Measurements from ENCODE around the gene IGFBPL1. TPM values are rescaled to one million over a fixed set of nuclear protein-coding genes. Genes with fewer than 3 reads are reported as not detected.

The IGFBPL1 gene
- total and polyA plus RNA-seq, 2 of the 8 experiments (the other 6 are each of a cell fraction or from before 2014, with no cell fraction given) = 31.3 to 33.8 TPM

DNA sequence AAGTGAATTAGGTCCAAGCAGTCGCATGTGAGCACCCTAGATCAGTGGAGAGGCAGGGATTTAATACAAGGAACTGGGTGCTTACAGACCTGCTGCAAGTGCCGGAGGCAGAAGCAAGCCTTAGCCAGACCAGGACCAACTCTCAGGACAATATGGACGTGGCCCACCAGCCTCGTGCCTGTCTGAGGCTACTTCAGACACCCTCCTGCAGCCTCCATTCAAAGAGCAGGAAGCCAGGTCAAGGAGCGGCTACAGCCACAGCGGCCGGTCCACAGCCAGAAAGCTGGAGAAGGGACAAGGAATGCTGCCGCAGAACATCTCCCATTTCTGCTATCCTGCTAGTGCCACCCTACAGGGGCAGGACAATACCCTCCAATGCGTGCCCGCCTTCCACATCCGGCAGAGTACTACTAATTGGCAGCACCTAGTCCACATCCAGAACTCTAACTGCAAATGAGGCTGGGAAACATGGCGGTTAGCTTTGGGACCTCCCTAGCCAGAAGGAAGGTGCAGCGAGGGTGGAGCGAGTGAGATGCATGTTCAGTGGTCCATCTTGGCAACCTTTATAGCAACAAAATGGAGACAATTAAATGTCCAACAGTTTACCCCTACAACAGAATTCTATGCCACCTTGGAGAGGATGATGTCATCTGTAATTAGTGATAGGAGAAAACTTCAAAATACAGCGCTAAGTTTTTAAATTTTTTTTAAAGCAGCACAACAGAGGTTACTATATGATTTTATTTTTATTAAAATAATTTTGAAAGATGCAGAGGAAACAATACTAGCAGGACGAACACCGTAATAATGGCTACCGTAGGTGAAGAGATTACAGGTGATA lies 32.8 kb downstream of the IGFBPL1 start (continued):
- TF ChIP-seq CHD2 (IDR thresholded peaks at IDR 0.05; ENCODE audit: low read length) (no peak), ASH2L (IDR thresholded peaks at IDR 0.05; ENCODE audit: low read length) (no peak), CREB1 (IDR thresholded peaks at IDR 0.05) (no peak), SP1 (IDR thresholded peaks at IDR 0.05; ENCODE audit: low read depth, low read length) (no peak), PHF8 (conservative IDR thresholded peaks at IDR 0.05; ENCODE audit: low read depth, low read length) (no peak), FOSL1 (IDR thresholded peaks at IDR 0.05; ENCODE audit: insufficient read depth, low read depth, low read length) (no peak), NRF1 (IDR thresholded peaks at IDR 0.05; ENCODE audit: low read depth, low read length) (no peak), SIRT6 (IDR thresholded peaks at IDR 0.05; ENCODE audit: low read length) (no peak)

All from H1 (cell line).